Esophagus muscularis mucosa (tissue), 3 donors: ENCODE results near the gene NBDY.

ENCODE experiments used
- CTCF ChIP-seq, 3 experiments: fragments of 200-600 bp in 2 of 3; fragments of 450-650 bp in 1 of 3; sonication (generic) in 2 of 3; IDR thresholded peaks; one replicate each; pipeline ENCODE4 v1.5.1; 2017 to 2019; ENCODE audit warnings: antibody characterized with exemption in 3 of 3, mild to moderate bottlenecking in 2 of 3, moderate library complexity in 1 of 3
- POLR2A ChIP-seq: fragments of 450-650 bp; IDR thresholded peaks from one replicate; pipeline ENCODE4 v1.6.1; 2017; ENCODE audit warnings: antibody characterized with exemption, moderate library complexity, mild to moderate bottlenecking, low read depth
- POLR2AphosphoS5 ChIP-seq, 2 donors: sonication (generic); formaldehyde crosslinking; IDR thresholded peaks; one replicate each; pipeline ENCODE4 v1.6.1; 2017; ENCODE audit warnings: antibody characterized with exemption in 2 of 2

- TF ChIP-seq CTCF (IDR thresholded peaks at IDR 0.05) (no peak), POLR2A (no peak), POLR2AphosphoS5 (IDR thresholded peaks at IDR 0.05) (no peak)
Observed at GRCh38 chrX:56751071-56751470, 22.0 kb downstream of the NBDY start.
